CD4-positive, alpha-beta T cell (primary cell): ENCODE results near the gene FBXW2. TPM values are rescaled to one million over a fixed set of nuclear protein-coding genes. Genes with fewer than 3 reads are reported as not detected.

Experiments used
- ATAC-seq: fragments of 200-7000 bp; cut with Tn5 transposase; one replicate; pipeline ENCODE4 v1.10.0; 2022; ENCODE audit warnings: mild to moderate bottlenecking; ENCODE audit not compliant: poor library complexity
- CTCF ChIA-PET: fragments of 350-600 bp; sonication (Branson Sonifier 250); formaldehyde crosslinking; loops from one replicate; lab custom pipeline; 2021; ENCODE audit warnings: antibody characterized with exemption, inconsistent platforms; lab: Charles Lee
- POLR2A ChIA-PET: fragments of 350-600 bp; sonication (Branson Sonifier 250); formaldehyde crosslinking; loops from one replicate; lab custom pipeline; 2021; ENCODE audit warnings: antibody characterized with exemption, inconsistent platforms; lab: Charles Lee
- DNase-seq, 14 experiments: peaks; one replicate each; pipeline ENCODE4 v3.0.0-alpha.2; 2013 to 2020; ENCODE audit warnings: mixed read lengths in 2 of 14
- H3K27ac ChIP-seq, 2 donors: one replicate each; pipeline versions ENCODE4 v1.5.1 to v1.7.0; 2013; ENCODE audit warnings: low read length in 2 of 2, low read depth in 1 of 2, mild to moderate bottlenecking in 1 of 2
- H3K27me3 ChIP-seq, 2 experiments: 1 replicate in 1 of 2; 2 replicates in 1 of 2; pipeline versions ENCODE4 v1.6.1 to v1.7.0; 2013; ENCODE audit warnings: low read length in 2 of 2, control low read depth in 1 of 2, mild to moderate bottlenecking in 1 of 2, moderate library complexity in 1 of 2; ENCODE audit not compliant: insufficient read depth in 2 of 2, control insufficient read depth in 1 of 2
- H3K36me3 ChIP-seq: one replicate; pipeline ENCODE4 v1.6.1; 2013; ENCODE audit warnings: low read length, control low read depth; ENCODE audit not compliant: insufficient read depth
- H3K4me1 ChIP-seq: one replicate; pipeline ENCODE4 v1.6.1; 2013; ENCODE audit warnings: low read length, control low read depth; ENCODE audit not compliant: insufficient read depth
- H3K4me3 ChIP-seq: one replicate; pipeline ENCODE4 v1.5.1; 2013; ENCODE audit warnings: mild to moderate bottlenecking, low read length, moderate library complexity
- H3K9me3 ChIP-seq, 2 experiments: 1 replicate in 1 of 2; 2 replicates in 1 of 2; pipeline versions ENCODE4 v1.6.1 to v1.7.0; 2013; ENCODE audit warnings: low read length in 2 of 2, mild to moderate bottlenecking in 2 of 2, control low read depth in 1 of 2, moderate library complexity in 1 of 2; ENCODE audit not compliant: control insufficient read depth in 1 of 2, insufficient read depth in 1 of 2
- H3K27ac Mint-ChIP-seq: one replicate; pipeline ENCODE4 v1.8.0; 2020; ENCODE audit warnings: mixed read lengths
- H3K27me3 Mint-ChIP-seq: one replicate; pipeline ENCODE4 v1.8.0; 2021; ENCODE audit warnings: mixed read lengths
- H3K36me3 Mint-ChIP-seq: one replicate; pipeline ENCODE4 v1.8.0; 2021; ENCODE audit warnings: low read depth, mixed read lengths
- H3K4me1 Mint-ChIP-seq: one replicate; pipeline ENCODE4 v1.8.0; 2021; ENCODE audit warnings: low read depth, mixed read lengths
- H3K4me3 Mint-ChIP-seq: one replicate; pipeline ENCODE4 v1.8.0; 2020; ENCODE audit warnings: mild to moderate bottlenecking, mixed read lengths
- H3K9me3 Mint-ChIP-seq: one replicate; pipeline ENCODE4 v1.8.0; 2020; ENCODE audit warnings: mixed read lengths
- intact Hi-C, 2 experiments: fragments of 100-400 bp; cut with DNase I in 1 of 2; cut with micrococcal nuclease in 1 of 2; formaldehyde crosslinking; loops; one replicate each; pipeline versions ENCODE4 v1.15.1 to v1.9.0; 2023 to 2025; cut with DNase I, micrococcal nuclease
- total RNA-seq, 174 experiments: library from RNA in 2 of 174; stranded (reverse) in 2 of 174; gene quantifications; one replicate each; pipeline ENCODE4 v1.2.3 and lab custom pipeline; 2021 to 2026
- TF ChIP-seq, protein P1 (sequence below): fragments of 200-600 bp; IDR thresholded peaks from one replicate; pipeline ENCODE4 v1.8.0; 2022; ENCODE audit warnings: antibody characterized with exemption, mild to moderate bottlenecking

FBXW2 gene
- total RNA-seq, 2 experiments from 2014 or later: 58.7 to 64.7 TPM

- intact Hi-C loops: no loop called here
- Mint-ChIP-seq H3K27ac (no peak overlapping the region), H3K9me3 (no peaks in the 10 kb centered on the region), H3K4me3 (no peak overlapping the region), H3K36me3 (no peaks in the 10 kb centered on the region), H3K4me1 (peaks cover 28% of the 10 kb centered on the region), H3K27me3 (no peaks in the 10 kb centered on the region)
- no peaks in the 10 kb centered on the region for H3K9me3 ChIP-seq
- no peak overlapping the region for H3K4me3 ChIP-seq
- no peaks in the 10 kb centered on the region for H3K36me3 ChIP-seq
- ChIA-PET CTCF (interaction anchor here (1.0 kb wide), 1 partner anchor 87 kb away, joined by 4 read pairs; no protein-coding TSS in a partner anchor), POLR2A (no interaction called here)
- H3K4me1 ChIP-seq: peaks cover 20% of the 10 kb centered on the region
- H3K27ac ChIP-seq: no peak overlapping the region
- H3K27me3 ChIP-seq: no peaks in the 10 kb centered on the region
- DNase-seq (no peak), ATAC-seq (no peak)
- TF ChIP-seq, protein P1, sequence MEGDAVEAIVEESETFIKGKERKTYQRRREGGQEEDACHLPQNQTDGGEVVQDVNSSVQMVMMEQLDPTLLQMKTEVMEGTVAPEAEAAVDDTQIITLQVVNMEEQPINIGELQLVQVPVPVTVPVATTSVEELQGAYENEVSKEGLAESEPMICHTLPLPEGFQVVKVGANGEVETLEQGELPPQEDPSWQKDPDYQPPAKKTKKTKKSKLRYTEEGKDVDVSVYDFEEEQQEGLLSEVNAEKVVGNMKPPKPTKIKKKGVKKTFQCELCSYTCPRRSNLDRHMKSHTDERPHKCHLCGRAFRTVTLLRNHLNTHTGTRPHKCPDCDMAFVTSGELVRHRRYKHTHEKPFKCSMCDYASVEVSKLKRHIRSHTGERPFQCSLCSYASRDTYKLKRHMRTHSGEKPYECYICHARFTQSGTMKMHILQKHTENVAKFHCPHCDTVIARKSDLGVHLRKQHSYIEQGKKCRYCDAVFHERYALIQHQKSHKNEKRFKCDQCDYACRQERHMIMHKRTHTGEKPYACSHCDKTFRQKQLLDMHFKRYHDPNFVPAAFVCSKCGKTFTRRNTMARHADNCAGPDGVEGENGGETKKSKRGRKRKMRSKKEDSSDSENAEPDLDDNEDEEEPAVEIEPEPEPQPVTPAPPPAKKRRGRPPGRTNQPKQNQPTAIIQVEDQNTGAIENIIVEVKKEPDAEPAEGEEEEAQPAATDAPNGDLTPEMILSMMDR: no peak
These were observed 86.0 kb downstream of the FBXW2 start for GRCh38 chr9:120707170-120707569.

Other genes with a start within 250 kb of the FBXW2 start
- gene CDK5RAP2, start 213.2 kb downstream of the FBXW2 start, total RNA-seq: 10 to 100 TPM; 55.0 to 56.0 TPM
- 1 to 10 TPM; 4.0 to 4.5 TPM for gene MEGF9, start 78.9 kb downstream of the FBXW2 start, total RNA-seq
- 10 to 100 TPM; 35.4 to 44.3 TPM for gene PSMD5, start 49.5 kb upstream of the FBXW2 start, total RNA-seq
- 10 to 100 TPM; 60.3 to 63.0 TPM for gene PHF19, start 83.8 kb upstream of the FBXW2 start, total RNA-seq
- gene TRAF1, start 133.4 kb upstream of the FBXW2 start, total RNA-seq: 10 to 100 TPM; 60.3 to 61.7 TPM